Central memory CD8-positive, alpha-beta T cell (primary cell): ENCODE measurements around the gene SUN5.

Experiments
- ATAC-seq: fragments of 150-1000 bp; cut with Tn5 transposase; replicated peaks from 2 replicates; pipeline ENCODE4 v1.10.0; 2022; ENCODE audit warnings: mild to moderate bottlenecking, moderate FRiP score, moderate number of reproducible peaks; ENCODE audit not compliant: poor library complexity, severe bottlenecking; ENCODE audit errors: extremely low read depth
- DNase-seq, 2 donors: peaks; one replicate each; pipeline ENCODE4 v3.0.0; 2021; ENCODE audit warnings: low spot score in 2 of 2
- H3K27ac Mint-ChIP-seq: one replicate; pipeline ENCODE4 v1.8.0; 2022; ENCODE audit warnings: low read depth, mild to moderate bottlenecking, moderate library complexity, mixed read lengths
- H3K27me3 Mint-ChIP-seq: one replicate; pipeline ENCODE4 v1.8.0; 2022; ENCODE audit warnings: mixed read lengths
- H3K36me3 Mint-ChIP-seq: one replicate; pipeline ENCODE4 v1.8.0; 2022; ENCODE audit warnings: mild to moderate bottlenecking, moderate library complexity, mixed read lengths; ENCODE audit not compliant: insufficient read depth
- H3K4me1 Mint-ChIP-seq: one replicate; pipeline ENCODE4 v1.8.0; 2022; ENCODE audit warnings: mixed read lengths
- H3K4me3 Mint-ChIP-seq: one replicate; pipeline ENCODE4 v1.8.0; 2022; ENCODE audit warnings: mild to moderate bottlenecking, moderate library complexity, mixed read lengths
- H3K9me3 Mint-ChIP-seq: one replicate; pipeline ENCODE4 v1.8.0; 2022; ENCODE audit warnings: mixed read lengths

The SUN5 gene

GRCh38 chr20:33024609-33025317, 20.5 kb upstream of the SUN5 start:
- Mint-ChIP-seq H3K27me3 (no peaks in the 10 kb centered on the region), H3K27ac (no peak overlapping the region), H3K9me3 (no peaks in the 10 kb centered on the region), H3K4me1 (no peaks in the 10 kb centered on the region), H3K36me3 (no peaks in the 10 kb centered on the region), H3K4me3 (no peak overlapping the region)
- DNase-seq (no peak), ATAC-seq (no peak)

- no peaks in the 10 kb centered on the region for H3K4me1 Mint-ChIP-seq
- H3K27ac Mint-ChIP-seq = no peak overlapping the region
- H3K9me3 Mint-ChIP-seq = no peaks in the 10 kb centered on the region
- H3K27me3 Mint-ChIP-seq = no peaks in the 10 kb centered on the region
- H3K4me3 Mint-ChIP-seq = no peak overlapping the region
- no peak for ATAC-seq
- no peaks in the 10 kb centered on the region for H3K36me3 Mint-ChIP-seq
- DNase-seq = no peak
Observed at GRCh38 chr20:33024243-33024560, 20.0 kb upstream of the SUN5 start.

GRCh38 chr20:33023439-33024242, 19.4 kb upstream of the SUN5 start:
- H3K27me3 Mint-ChIP-seq = no peaks in the 10 kb centered on the region
- no peak overlapping the region for H3K4me3 Mint-ChIP-seq
- no peaks in the 10 kb centered on the region for H3K4me1 Mint-ChIP-seq
- no peaks in the 10 kb centered on the region for H3K9me3 Mint-ChIP-seq
- DNase-seq (no peak), ATAC-seq (no peak)
- peaks cover 1% of the 10 kb centered on the region for H3K36me3 Mint-ChIP-seq
- no peak overlapping the region for H3K27ac Mint-ChIP-seq

- H3K27ac Mint-ChIP-seq = no peak overlapping the region
- H3K36me3 Mint-ChIP-seq = peaks cover 2% of the 10 kb centered on the region
- no peak overlapping the region for H3K4me3 Mint-ChIP-seq
- ATAC-seq (no peak), DNase-seq (no peak)
- H3K4me1 Mint-ChIP-seq = no peaks in the 10 kb centered on the region
- H3K9me3 Mint-ChIP-seq = no peaks in the 10 kb centered on the region
- H3K27me3 Mint-ChIP-seq = no peaks in the 10 kb centered on the region
Observed at GRCh38 chr20:33022694-33023438, 18.6 kb upstream of the SUN5 start.

- no peaks in the 10 kb centered on the region for H3K4me1 Mint-ChIP-seq
Observed at GRCh38 chr20:33022289-33022688, 18.1 kb upstream of the SUN5 start.

GRCh38 chr20:33021879-33022278, 17.6 kb upstream of the SUN5 start:
- no peaks in the 10 kb centered on the region for H3K9me3 Mint-ChIP-seq
- no peaks in the 10 kb centered on the region for H3K27me3 Mint-ChIP-seq
- no peak overlapping the region for H3K27ac Mint-ChIP-seq
- H3K4me3 Mint-ChIP-seq = no peak overlapping the region
- H3K36me3 Mint-ChIP-seq = peaks cover 2% of the 10 kb centered on the region
- ATAC-seq (no peak), DNase-seq (no peak)
- H3K4me1 Mint-ChIP-seq = peaks cover under 1% of the 10 kb centered on the region

More at GRCh38 chr20:33022289-33022688, 18.1 kb upstream of the SUN5 start:
- H3K27me3 Mint-ChIP-seq = no peaks in the 10 kb centered on the region
- no peaks in the 10 kb centered on the region for H3K9me3 Mint-ChIP-seq
- DNase-seq (no peak), ATAC-seq (no peak)
- no peak overlapping the region for H3K27ac Mint-ChIP-seq
- H3K4me3 Mint-ChIP-seq = no peak overlapping the region
- H3K36me3 Mint-ChIP-seq = peaks cover 2% of the 10 kb centered on the region

GRCh38 chr20:33020278-33021161, 16.3 kb upstream of the SUN5 start:
- H3K9me3 Mint-ChIP-seq = no peaks in the 10 kb centered on the region
- DNase-seq = no peak
- no peaks in the 10 kb centered on the region for H3K27me3 Mint-ChIP-seq
- H3K36me3 Mint-ChIP-seq = peaks cover 2% of the 10 kb centered on the region
- peaks cover 9% of the 10 kb centered on the region for H3K4me1 Mint-ChIP-seq
- ATAC-seq = no peak
- no peak overlapping the region for H3K27ac Mint-ChIP-seq
- H3K4me3 Mint-ChIP-seq = no peak overlapping the region

GRCh38 chr20:33019465-33020277, 15.4 kb upstream of the SUN5 start:
- Mint-ChIP-seq H3K27me3 (no peaks in the 10 kb centered on the region), H3K36me3 (peaks cover 2% of the 10 kb centered on the region), H3K4me1 (peaks cover 9% of the 10 kb centered on the region), H3K27ac (no peak overlapping the region), H3K4me3 (no peak overlapping the region), H3K9me3 (no peaks in the 10 kb centered on the region)
- DNase-seq = no peak
- no peak for ATAC-seq

- H3K27me3 Mint-ChIP-seq = no peaks in the 10 kb centered on the region
- no peak overlapping the region for H3K4me3 Mint-ChIP-seq
- ATAC-seq (no peak), DNase-seq (no peak)
- peaks cover 9% of the 10 kb centered on the region for H3K4me1 Mint-ChIP-seq
- H3K36me3 Mint-ChIP-seq = peaks cover 2% of the 10 kb centered on the region
- H3K27ac Mint-ChIP-seq = peak overlapping the region; percentile 46
- no peaks in the 10 kb centered on the region for H3K9me3 Mint-ChIP-seq
Observed at GRCh38 chr20:33018169-33018931, 14.1 kb upstream of the SUN5 start.

GRCh38 chr20:33017542-33017941, 13.3 kb upstream of the SUN5 start:
- H3K4me1 Mint-ChIP-seq = peaks cover 9% of the 10 kb centered on the region
- ATAC-seq = no peak
- H3K27ac Mint-ChIP-seq = no peak overlapping the region
- H3K4me3 Mint-ChIP-seq = no peak overlapping the region
- no peaks in the 10 kb centered on the region for H3K27me3 Mint-ChIP-seq
- no peaks in the 10 kb centered on the region for H3K9me3 Mint-ChIP-seq
- peaks cover 2% of the 10 kb centered on the region for H3K36me3 Mint-ChIP-seq
- DNase-seq = no peak

GRCh38 chr20:33016581-33017109, 12.4 kb upstream of the SUN5 start:
- no peaks in the 10 kb centered on the region for H3K27me3 Mint-ChIP-seq
- H3K4me1 Mint-ChIP-seq = peaks cover 9% of the 10 kb centered on the region
- ATAC-seq (no peak), DNase-seq (no peak)
- no peak overlapping the region for H3K4me3 Mint-ChIP-seq
- no peak overlapping the region for H3K27ac Mint-ChIP-seq
- no peaks in the 10 kb centered on the region for H3K9me3 Mint-ChIP-seq
- H3K36me3 Mint-ChIP-seq = peaks cover 2% of the 10 kb centered on the region
